Neural cell (in vitro differentiated cells): ENCODE data around the gene NHSL1.

ENCODE experiments used
- CTCF ChIP-seq: fragments of 450-650 bp; IDR thresholded peaks from 2 replicates; pipeline ENCODE4 v1.5.1; 2014; ENCODE audit warnings: antibody characterized with exemption, mild to moderate bottlenecking, moderate library complexity; ENCODE audit not compliant: poor library complexity, severe bottlenecking
- EP300 ChIP-seq: fragments of 450-650 bp; conservative IDR thresholded peaks from 2 replicates; pipeline ENCODE4 v1.6.1; 2014; ENCODE audit warnings: antibody characterized with exemption, mild to moderate bottlenecking, moderate library complexity; ENCODE audit not compliant: poor library complexity, severe bottlenecking
- POLR2AphosphoS5 ChIP-seq: IDR thresholded peaks from 2 replicates; pipeline ENCODE4 v1.6.1; 2012
- REST ChIP-seq: IDR thresholded peaks from 2 replicates; pipeline ENCODE4 v1.6.1; 2012; ENCODE audit warnings: borderline replicate concordance
- SMC3 ChIP-seq: fragments of 450-650 bp; conservative IDR thresholded peaks from 2 replicates; pipeline ENCODE4 v1.6.1; 2014; ENCODE audit warnings: antibody characterized with exemption, mild to moderate bottlenecking, moderate library complexity; ENCODE audit not compliant: poor library complexity
- TAF1 ChIP-seq: IDR thresholded peaks from 2 replicates; pipeline ENCODE4 v1.6.1; 2012; ENCODE audit warnings: low read depth

GRCh38 chr6:138546733-138547185 lies 47.5 kb upstream of the NHSL1 start:
- TF ChIP-seq CTCF (no peak), POLR2AphosphoS5 (no peak), EP300 (no peak), REST (no peak), TAF1 (no peak), SMC3 (no peak)
